Measurements from ENCODE around the gene TRIM2.

Gene TRIM2

GRCh38 chr4:153283260-153283659, 79.0 kb downstream of the TRIM2 start:
- DNase-seq, result no peak

- no peak for DNase-seq
These were observed 85.9 kb downstream of the TRIM2 start for GRCh38 chr4:153290134-153290533.

GRCh38 chr4:153291562-153291961, 87.3 kb downstream of the TRIM2 start:
- DNase-seq, result no peak

- DNase-seq, result no peak
These were observed 88.9 kb downstream of the TRIM2 start for GRCh38 chr4:153292897-153293741.

GRCh38 chr4:153293742-153294057, 89.5 kb downstream of the TRIM2 start:
- DNase-seq, result no peak

- DNase-seq, result no peak
These were observed 90.4 kb downstream of the TRIM2 start for GRCh38 chr4:153294631-153295030.

GRCh38 chr4:153295131-153295755, 91.0 kb downstream of the TRIM2 start:
- DNase-seq, result no peak

GRCh38 chr4:153296040-153296823, 92.0 kb downstream of the TRIM2 start:
- DNase-seq, result no peak

GRCh38 chr4:153297116-153297515, 92.9 kb downstream of the TRIM2 start:
- DNase-seq, result no peak

GRCh38 chr4:153310793-153311192, 106.5 kb downstream of the TRIM2 start:
- no peak for DNase-seq

- DNase-seq, result no peak
These were observed 110.7 kb downstream of the TRIM2 start for GRCh38 chr4:153314915-153315314.

GRCh38 chr4:153318696-153319320, 114.6 kb downstream of the TRIM2 start:
- DNase-seq, result peak; percentile 56

- DNase-seq, result no peak
These were observed 118.5 kb downstream of the TRIM2 start for GRCh38 chr4:153322791-153323190.

- DNase-seq, result no peak
These were observed 119.8 kb downstream of the TRIM2 start for GRCh38 chr4:153324046-153324445.

- DNase-seq, result no peak
These were observed 121.3 kb downstream of the TRIM2 start for GRCh38 chr4:153325558-153325957.

- no peak for DNase-seq
These were observed 122.3 kb downstream of the TRIM2 start for GRCh38 chr4:153326513-153326912.

GRCh38 chr4:153327247-153327646, 123.0 kb downstream of the TRIM2 start:
- DNase-seq, result no peak

- no peak for DNase-seq
These were observed 128.7 kb downstream of the TRIM2 start for GRCh38 chr4:153332936-153333335.

- no peak for DNase-seq
These were observed 129.6 kb downstream of the TRIM2 start for GRCh38 chr4:153333874-153334273.

GRCh38 chr4:153335665-153336064, 131.4 kb downstream of the TRIM2 start:
- DNase-seq, result no peak

GRCh38 chr4:153337686-153338085, 133.4 kb downstream of the TRIM2 start:
- DNase-seq, result no peak

GRCh38 chr4:153341575-153342090, 137.4 kb downstream of the TRIM2 start:
- DNase-seq, result no peak

All from CD4-positive, alpha-beta T cell treated with Interleukin-10 for 1 hour (primary cell).